Smooth muscle cell (in vitro differentiated cells): Measurements from ENCODE around the gene AHDC1. TPM values are rescaled to one million over a fixed set of nuclear protein-coding genes. Genes with fewer than 3 reads are reported as not detected.
A peak's percentile ranks its signal among the peaks of the same experiment; 100 is the strongest.
"Not testable (repeated sequence)": the region's sequence is repeated elsewhere in the genome, so short reads cannot be mapped to it uniquely, and the experiment has no call there.

Experiments
- DNase-seq: peaks from one replicate; lab custom pipeline; 2025; ENCODE audit not compliant: unreplicated experiment; lab: John Stamatoyannopoulos, UW
- H2AFZ ChIP-seq: fragments of 200-600 bp; sonication (generic); 2 replicates; pipeline ENCODE4 v1.6.0; 2016; ENCODE audit warnings: antibody characterized with exemption, low read depth, mild to moderate bottlenecking
- H3F3A ChIP-seq: fragments of 200-600 bp; sonication (generic); 2 replicates; pipeline ENCODE4 v1.6.0; 2017; ENCODE audit warnings: antibody characterized with exemption, low read depth
- H3K27ac ChIP-seq: fragments of 200-600 bp; sonication (generic); 2 replicates; pipeline ENCODE4 v1.5.1; 2016; ENCODE audit warnings: low read depth, mild to moderate bottlenecking
- H3K27me3 ChIP-seq: fragments of 200-600 bp; sonication (generic); 2 replicates; pipeline ENCODE4 v1.6.1; 2016; ENCODE audit warnings: low read depth, mild to moderate bottlenecking
- H3K36me3 ChIP-seq: fragments of 200-600 bp; sonication (generic); 2 replicates; pipeline ENCODE4 v1.5.1; 2016; ENCODE audit warnings: low read depth
- H3K4me1 ChIP-seq: fragments of 200-600 bp; sonication (generic); 2 replicates; pipeline ENCODE4 v1.5.1; 2016; ENCODE audit warnings: low read depth
- H3K4me2 ChIP-seq: fragments of 200-600 bp; sonication (generic); 2 replicates; pipeline ENCODE4 v1.6.0; 2016; ENCODE audit warnings: mild to moderate bottlenecking
- H3K4me3 ChIP-seq: fragments of 200-600 bp; sonication (generic); 2 replicates; pipeline ENCODE4 v1.5.1; 2016; ENCODE audit warnings: mild to moderate bottlenecking
- H3K79me2 ChIP-seq: fragments of 200-600 bp; sonication (generic); 2 replicates; pipeline ENCODE4 v1.6.0; 2016; ENCODE audit warnings: low read depth, mild to moderate bottlenecking
- H3K9ac ChIP-seq: fragments of 200-600 bp; sonication (generic); 2 replicates; pipeline ENCODE4 v1.6.0; 2016; ENCODE audit warnings: low read depth
- H3K9me3 ChIP-seq: fragments of 200-600 bp; sonication (generic); replicated peaks from 2 replicates; pipeline ENCODE4 v1.5.1; 2016; ENCODE audit warnings: low read depth
- H4K20me1 ChIP-seq: fragments of 200-600 bp; sonication (generic); 2 replicates; pipeline ENCODE4 v1.6.0; 2016; ENCODE audit warnings: low read depth
- WGBS: methylation state at CpG from one replicate; pipeline ENCODE4 v1.1.7; 2016; ENCODE audit warnings: low lambda C conversion rate; 5-methylcytosine and 5-hydroxymethylcytosine counted together
- polyA plus RNA-seq: library from polyadenylated mRNA; unstranded; fragments of >200 nt; fragmentation: Nextera tagmentation; extraction: Ambion mirVana; gene quantifications from 2 replicates; pipeline ENCODE4 v1.2.1, GENCODE V29; 2016
- total RNA-seq: library from RNA; depleted of rRNA; stranded (reverse); fragments of >200 nt; gene quantifications from 2 replicates; pipeline ENCODE4 v1.2.3, GENCODE V29; 2014
- TF ChIP-seq, protein P1 (sequence below): fragments of 200-600 bp; sonication (generic); IDR thresholded peaks from 2 replicates; pipeline ENCODE4 v1.5.1; 2017; ENCODE audit warnings: borderline replicate concordance, mild to moderate bottlenecking, antibody characterized with exemption; ENCODE audit not compliant: insufficient read depth, poor library complexity, severe bottlenecking

Gene AHDC1
- total and polyA plus RNA-seq, 2 experiments from 2014 or later = 12.2 TPM

DNA sequence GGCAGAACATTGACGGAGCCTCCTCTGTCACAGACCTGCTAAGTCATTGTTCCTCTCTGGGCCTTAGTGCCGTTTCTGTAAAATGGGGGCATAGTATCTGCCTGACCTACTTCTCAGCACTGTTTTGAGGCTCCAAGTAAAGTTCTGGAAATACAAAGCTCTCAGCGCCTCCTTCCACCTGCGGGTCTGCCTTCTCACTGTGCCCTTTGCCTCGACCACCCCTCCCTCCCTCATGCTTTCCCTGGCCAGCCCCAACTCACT, 98.6 kb downstream of the AHDC1 start:
- H3K9me3 ChIP-seq = no peaks in the 10 kb centered on the region
- H3K79me2 ChIP-seq = no peaks in the 10 kb centered on the region
- H3K27ac ChIP-seq = peak overlapping the region; percentile 75
- no peak overlapping the region for H3K4me2 ChIP-seq
- peaks cover 20% of the 10 kb centered on the region for H3K4me1 ChIP-seq
- no peak overlapping the region for H3K9ac ChIP-seq
- H3K4me3 ChIP-seq = no peak overlapping the region
- TF ChIP-seq, protein P1, sequence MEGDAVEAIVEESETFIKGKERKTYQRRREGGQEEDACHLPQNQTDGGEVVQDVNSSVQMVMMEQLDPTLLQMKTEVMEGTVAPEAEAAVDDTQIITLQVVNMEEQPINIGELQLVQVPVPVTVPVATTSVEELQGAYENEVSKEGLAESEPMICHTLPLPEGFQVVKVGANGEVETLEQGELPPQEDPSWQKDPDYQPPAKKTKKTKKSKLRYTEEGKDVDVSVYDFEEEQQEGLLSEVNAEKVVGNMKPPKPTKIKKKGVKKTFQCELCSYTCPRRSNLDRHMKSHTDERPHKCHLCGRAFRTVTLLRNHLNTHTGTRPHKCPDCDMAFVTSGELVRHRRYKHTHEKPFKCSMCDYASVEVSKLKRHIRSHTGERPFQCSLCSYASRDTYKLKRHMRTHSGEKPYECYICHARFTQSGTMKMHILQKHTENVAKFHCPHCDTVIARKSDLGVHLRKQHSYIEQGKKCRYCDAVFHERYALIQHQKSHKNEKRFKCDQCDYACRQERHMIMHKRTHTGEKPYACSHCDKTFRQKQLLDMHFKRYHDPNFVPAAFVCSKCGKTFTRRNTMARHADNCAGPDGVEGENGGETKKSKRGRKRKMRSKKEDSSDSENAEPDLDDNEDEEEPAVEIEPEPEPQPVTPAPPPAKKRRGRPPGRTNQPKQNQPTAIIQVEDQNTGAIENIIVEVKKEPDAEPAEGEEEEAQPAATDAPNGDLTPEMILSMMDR = no peak
- H3F3A ChIP-seq = peaks cover 3% of the 10 kb centered on the region
- DNase-seq = no peak
- no peaks in the 10 kb centered on the region for H4K20me1 ChIP-seq
- H3K36me3 ChIP-seq = no peaks in the 10 kb centered on the region
- 44% methylated on average over 5 of the region's 5 CpGs for WGBS
- no peak overlapping the region for H2AFZ ChIP-seq
- H3K27me3 ChIP-seq = no peaks in the 10 kb centered on the region

DNA sequence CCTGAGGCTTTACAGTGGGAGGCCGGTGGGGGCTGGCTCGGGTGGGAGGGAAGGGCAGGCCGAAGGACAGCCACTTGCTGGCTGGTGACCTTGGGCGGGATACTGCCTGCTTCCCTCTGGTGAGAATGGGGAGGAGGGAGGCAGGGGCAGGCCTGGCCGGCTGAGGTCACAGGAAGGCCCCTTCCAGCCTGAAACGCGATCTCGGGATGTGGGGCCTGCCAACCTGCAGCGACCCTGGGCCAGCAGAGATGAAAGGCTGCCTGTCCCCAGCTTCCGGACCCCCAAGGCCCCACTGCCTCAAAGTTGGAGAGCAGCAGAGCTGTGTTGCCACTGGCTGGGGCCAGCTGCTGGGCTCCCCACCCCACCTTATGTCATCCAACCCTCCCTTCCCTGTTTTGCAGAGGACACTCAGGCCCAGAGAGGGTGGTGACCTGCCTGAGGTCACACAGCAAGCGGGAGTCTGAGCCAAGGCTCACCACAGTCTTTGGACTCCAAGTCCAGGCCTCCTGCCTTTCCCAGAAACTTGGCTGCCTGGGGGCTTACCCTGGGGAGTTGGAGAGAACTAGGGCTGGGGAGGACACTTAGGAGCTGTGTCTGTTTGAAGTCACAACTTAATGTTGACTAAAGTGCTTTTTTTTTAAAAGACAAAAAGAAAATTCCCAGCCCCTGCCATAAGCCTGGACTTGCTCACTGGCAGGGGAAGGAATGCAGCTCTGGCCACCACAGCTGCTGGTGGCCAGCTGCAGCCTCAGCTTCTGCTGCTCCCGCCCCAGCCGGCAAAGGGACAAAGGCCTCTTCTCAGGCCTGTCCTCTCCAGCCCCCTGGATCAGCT, 99.1 kb downstream of the AHDC1 start:
- Histone ChIP-seq H3K27me3 (no peaks in the 10 kb centered on the region), H3K4me3 (no peak overlapping the region), H3K27ac (peak overlapping the region; percentile 75), H3F3A (peaks cover 3% of the 10 kb centered on the region), H4K20me1 (no peaks in the 10 kb centered on the region), H3K9ac (peak overlapping the region; percentile 33), H3K9me3 (no peaks in the 10 kb centered on the region), H3K79me2 (no peaks in the 10 kb centered on the region), H3K36me3 (no peaks in the 10 kb centered on the region), H3K4me2 (peak overlapping the region; percentile 37), H3K4me1 (peaks cover 20% of the 10 kb centered on the region), H2AFZ (no peak overlapping the region)
- WGBS = 9% methylated on average over 13 of the region's 13 CpGs
- no peak for DNase-seq
- TF ChIP-seq, protein P1 = no peak

DNA sequence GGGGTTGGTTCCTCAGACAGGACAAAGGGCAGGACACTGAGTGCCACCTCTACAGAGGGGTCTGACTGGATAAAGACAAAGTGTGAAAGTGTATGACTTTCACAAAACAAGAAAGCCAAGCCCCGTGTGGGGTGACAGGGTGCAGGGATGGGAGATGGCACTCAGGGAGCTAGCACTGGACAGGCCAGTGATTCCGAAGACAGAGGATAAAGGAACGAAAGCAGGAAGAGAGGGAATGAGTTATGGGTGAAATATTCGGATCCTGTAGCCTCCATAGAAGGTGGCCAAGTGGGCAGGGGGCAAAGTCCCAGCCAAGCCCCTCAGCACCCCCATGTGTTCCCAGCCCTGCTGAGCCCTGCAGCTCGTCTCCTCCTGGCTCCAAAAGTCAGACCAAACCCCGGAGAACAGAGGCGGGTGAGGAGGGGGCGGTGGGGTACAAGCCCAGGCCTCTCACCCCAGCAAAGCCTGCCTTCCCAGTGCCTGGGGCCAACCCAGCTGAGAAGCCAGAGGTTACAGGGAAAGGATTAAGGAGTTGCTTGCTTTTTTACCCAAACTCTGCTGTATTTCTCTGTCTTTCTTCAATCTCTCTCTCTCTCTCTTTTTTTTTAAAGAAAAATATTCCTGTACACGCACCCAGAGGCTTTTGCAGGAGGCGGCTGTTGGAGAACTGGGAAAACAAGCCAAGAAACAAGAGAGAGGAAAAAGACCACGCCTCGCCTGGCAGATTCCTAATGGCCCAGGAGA, 99.9 kb downstream of the AHDC1 start:
- no peak for DNase-seq
- Histone ChIP-seq H3K79me2 (no peaks in the 10 kb centered on the region), H3K9ac (no peak overlapping the region), H3F3A (peaks cover 3% of the 10 kb centered on the region), H4K20me1 (no peaks in the 10 kb centered on the region), H3K36me3 (no peaks in the 10 kb centered on the region), H3K9me3 (no peaks in the 10 kb centered on the region), H3K27ac (peak overlapping the region; percentile 75), H3K4me3 (no peak overlapping the region), H2AFZ (peak overlapping the region; percentile 51), H3K27me3 (no peaks in the 10 kb centered on the region), H3K4me1 (peaks cover 20% of the 10 kb centered on the region), H3K4me2 (peak overlapping the region; percentile 37)
- TF ChIP-seq, protein P1 = no peak
- 35% methylated on average over 12 of the region's 12 CpGs for WGBS

DNA sequence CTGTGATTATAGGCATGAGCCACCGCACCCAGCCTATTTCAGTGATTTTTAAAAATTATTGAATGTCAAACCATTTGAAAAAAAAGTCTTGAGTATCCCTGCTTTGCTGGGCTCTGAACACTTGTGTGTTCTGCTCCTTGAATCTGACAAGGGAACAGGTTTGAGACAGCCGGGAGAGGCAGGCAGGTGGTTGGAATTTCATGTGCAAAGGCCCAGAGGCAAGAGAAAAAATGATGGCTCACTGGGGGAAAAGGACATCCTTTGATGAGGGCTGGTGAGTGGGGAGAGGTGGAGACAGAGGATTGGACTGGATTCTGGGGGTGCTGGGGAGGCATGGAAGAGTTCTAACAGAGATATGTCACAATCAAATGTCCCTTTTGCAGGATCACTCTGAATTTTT, 100.9 kb downstream of the AHDC1 start:
- no peak overlapping the region for H3K4me3 ChIP-seq
- no peaks in the 10 kb centered on the region for H3K9me3 ChIP-seq
- H3K27ac ChIP-seq = no peak overlapping the region
- no peaks in the 10 kb centered on the region for H3K36me3 ChIP-seq
- 90% methylated on average over 2 of the region's 2 CpGs for WGBS
- H3K27me3 ChIP-seq = no peaks in the 10 kb centered on the region
- no peaks in the 10 kb centered on the region for H3K79me2 ChIP-seq
- peaks cover 3% of the 10 kb centered on the region for H3F3A ChIP-seq
- no peak overlapping the region for H3K4me2 ChIP-seq
- DNase-seq = no peak
- no peaks in the 10 kb centered on the region for H4K20me1 ChIP-seq
- TF ChIP-seq, protein P1 = no peak
- no peak overlapping the region for H3K9ac ChIP-seq
- H3K4me1 ChIP-seq = peaks cover 20% of the 10 kb centered on the region
- H2AFZ ChIP-seq = no peak overlapping the region

DNA sequence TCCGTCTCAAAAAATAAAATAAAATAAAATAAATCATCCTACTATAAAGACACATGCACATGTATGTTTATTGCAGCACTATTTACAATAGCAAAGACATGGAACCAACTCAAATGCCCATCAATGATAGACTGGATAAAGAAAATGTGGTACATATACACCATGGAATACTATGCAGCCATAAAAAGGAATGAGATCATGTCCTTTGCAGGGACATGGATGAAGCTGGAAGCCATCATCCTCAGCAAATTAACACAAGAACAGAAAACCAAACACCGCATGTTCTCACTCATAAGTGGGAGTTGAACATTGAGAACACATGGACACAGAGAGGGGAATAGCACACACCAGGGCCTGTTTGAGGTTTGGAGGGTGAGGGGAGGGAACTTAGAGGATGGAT, 102.8 kb downstream of the AHDC1 start:
- not testable (repeated sequence) for H3K27me3 ChIP-seq, DNase-seq, H3K9ac ChIP-seq, H3F3A ChIP-seq, H3K27ac ChIP-seq, H3K36me3 ChIP-seq, H2AFZ ChIP-seq, H3K4me3 ChIP-seq, H3K9me3 ChIP-seq, H3K4me2 ChIP-seq, H4K20me1 ChIP-seq, H3K79me2 ChIP-seq
- 73% methylated on average over 2 of the region's 2 CpGs for WGBS
- H3K4me1 ChIP-seq = peaks cover 23% of the 10 kb centered on the region
